Measurements from ENCODE around the gene GFRA4.
A peak's percentile ranks its signal among the peaks of the same experiment; 100 is the strongest.

GFRA4 gene

GRCh38 chr20:3646067-3646440 is 17.1 kb downstream of the GFRA4 start:
- TF ChIP-seq CTCF (IDR thresholded peaks at IDR 0.05): no peak

GRCh38 chr20:3645309-3646066 is 17.7 kb downstream of the GFRA4 start:
- TF ChIP-seq CTCF (IDR thresholded peaks at IDR 0.05): no peak

- TF ChIP-seq CTCF (IDR thresholded peaks at IDR 0.05): no peak
Measured at GRCh38 chr20:3640259-3640658, 22.9 kb downstream of the GFRA4 start.

GRCh38 chr20:3635346-3635745 is 27.9 kb downstream of the GFRA4 start:
- TF ChIP-seq CTCF (IDR thresholded peaks at IDR 0.05): no peak

GRCh38 chr20:3633913-3634478 is 29.2 kb downstream of the GFRA4 start:
- TF ChIP-seq CTCF (IDR thresholded peaks at IDR 0.05): no peak

GRCh38 chr20:3632311-3633004 is 30.7 kb downstream of the GFRA4 start:
- peak; percentile 39; the same call in 1 of the 2 replicates for TF ChIP-seq CTCF (IDR thresholded peaks at IDR 0.05)

- no peak for TF ChIP-seq CTCF (IDR thresholded peaks at IDR 0.05)
Measured at GRCh38 chr20:3631534-3631933, 31.7 kb downstream of the GFRA4 start.
